Omental fat pad (tissue), 4 donors: Measurements from ENCODE around the gene GATA2. TPM values are rescaled to one million over a fixed set of nuclear protein-coding genes. Genes with fewer than 3 reads are reported as not detected.

Experiments used
- ATAC-seq: fragments of 150-250 bp; one replicate; pipeline ENCODE4 v1.9.1; 2016; ENCODE audit warnings: mild to moderate bottlenecking, moderate library complexity; ENCODE audit not compliant: low FRiP score
- DNase-seq: peaks from one replicate; pipeline ENCODE4 v3.0.0-alpha.2; 2019; ENCODE audit warnings: low spot score
- CTCF ChIP-seq, 3 donors: fragments of 450-650 bp; IDR thresholded peaks; one replicate each; pipeline ENCODE4 v1.5.1; 2016 to 2017; ENCODE audit warnings: antibody characterized with exemption in 3 of 3, mild to moderate bottlenecking in 3 of 3, moderate library complexity in 2 of 3
- total RNA-seq, 4 donors: library from RNA; depleted of rRNA; stranded (reverse); fragments of >200 nt; gene quantifications; one replicate each; pipeline ENCODE4 v1.1.0, GENCODE V29; 2016

The GATA2 gene
- total RNA-seq, 4 donors from 2014 or later, result 4.2 to 32.5 (median 9.0) TPM

GRCh38 chr3:128435058-128435457 lies 57.9 kb downstream of the GATA2 start:
- DNase-seq (no peak), ATAC-seq (no peak)
- no peak for TF ChIP-seq CTCF (IDR thresholded peaks at IDR 0.05)

GRCh38 chr3:128434524-128434923 lies 58.5 kb downstream of the GATA2 start:
- no peak for DNase-seq

GRCh38 chr3:128433837-128434165 lies 59.2 kb downstream of the GATA2 start:
- TF ChIP-seq CTCF (IDR thresholded peaks at IDR 0.05), result no peak
- ATAC-seq (no peak), DNase-seq (no peak)

More at GRCh38 chr3:128434524-128434923, 58.5 kb downstream of the GATA2 start:
- no peak for ATAC-seq
- TF ChIP-seq CTCF (IDR thresholded peaks at IDR 0.05), result no peak

- ATAC-seq, result no peak
- no peak for TF ChIP-seq CTCF (IDR thresholded peaks at IDR 0.05)
- DNase-seq, result no peak
Observed at GRCh38 chr3:128432971-128433836, 59.8 kb downstream of the GATA2 start.

GRCh38 chr3:128432301-128432970 lies 60.6 kb downstream of the GATA2 start:
- ATAC-seq, result peak; percentile 34
- TF ChIP-seq CTCF (IDR thresholded peaks at IDR 0.05), result no peak
- no peak for DNase-seq

- no peak for ATAC-seq
Observed at GRCh38 chr3:128431803-128432300, 61.1 kb downstream of the GATA2 start.

More at GRCh38 chr3:128431803-128432300, 61.1 kb downstream of the GATA2 start:
- TF ChIP-seq CTCF (IDR thresholded peaks at IDR 0.05), result no peak
- DNase-seq, result no peak
